Measurements from ENCODE around the gene CDHR5. TPM values are rescaled to one million over a fixed set of nuclear protein-coding genes. Genes with fewer than 3 reads are reported as not detected.
"Not testable (repeated sequence)": the region's sequence is repeated elsewhere in the genome, so short reads cannot be mapped to it uniquely, and the experiment has no call there.

The CDHR5 gene
- total RNA-seq, 6 experiments from 2014 or later: not detected

DNA sequence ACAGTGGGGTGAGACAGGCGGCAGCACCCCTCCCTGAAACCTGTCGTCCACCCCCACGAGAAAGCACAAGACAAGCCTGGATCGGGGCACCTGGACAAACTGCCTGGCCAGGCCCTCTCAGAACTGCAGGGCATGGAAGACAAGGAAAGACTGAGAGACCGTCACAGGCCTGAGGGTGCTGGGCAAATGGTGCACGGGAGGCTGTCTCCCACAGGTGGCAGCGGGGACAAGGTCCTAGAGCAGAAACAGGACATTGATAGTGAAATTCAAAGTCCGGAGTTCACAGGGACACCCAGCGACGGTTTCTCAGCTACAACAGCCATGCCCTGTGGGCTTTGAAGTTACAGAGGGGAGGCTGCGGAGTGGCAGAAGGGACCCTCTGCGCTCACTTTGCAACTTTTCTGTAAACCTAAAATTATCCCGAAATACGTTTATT is 33.0 kb upstream of the CDHR5 start:
- H3K4me1 Mint-ChIP-seq (ENCODE audit: low read depth): no peaks in the 10 kb centered on the region
- DNase-seq: no peak
- TF ChIP-seq, protein P1, sequence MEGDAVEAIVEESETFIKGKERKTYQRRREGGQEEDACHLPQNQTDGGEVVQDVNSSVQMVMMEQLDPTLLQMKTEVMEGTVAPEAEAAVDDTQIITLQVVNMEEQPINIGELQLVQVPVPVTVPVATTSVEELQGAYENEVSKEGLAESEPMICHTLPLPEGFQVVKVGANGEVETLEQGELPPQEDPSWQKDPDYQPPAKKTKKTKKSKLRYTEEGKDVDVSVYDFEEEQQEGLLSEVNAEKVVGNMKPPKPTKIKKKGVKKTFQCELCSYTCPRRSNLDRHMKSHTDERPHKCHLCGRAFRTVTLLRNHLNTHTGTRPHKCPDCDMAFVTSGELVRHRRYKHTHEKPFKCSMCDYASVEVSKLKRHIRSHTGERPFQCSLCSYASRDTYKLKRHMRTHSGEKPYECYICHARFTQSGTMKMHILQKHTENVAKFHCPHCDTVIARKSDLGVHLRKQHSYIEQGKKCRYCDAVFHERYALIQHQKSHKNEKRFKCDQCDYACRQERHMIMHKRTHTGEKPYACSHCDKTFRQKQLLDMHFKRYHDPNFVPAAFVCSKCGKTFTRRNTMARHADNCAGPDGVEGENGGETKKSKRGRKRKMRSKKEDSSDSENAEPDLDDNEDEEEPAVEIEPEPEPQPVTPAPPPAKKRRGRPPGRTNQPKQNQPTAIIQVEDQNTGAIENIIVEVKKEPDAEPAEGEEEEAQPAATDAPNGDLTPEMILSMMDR (IDR thresholded peaks at IDR 0.05): no peak
- no peaks in the 10 kb centered on the region for H3K36me3 Mint-ChIP-seq (ENCODE audit: low read depth)
- H3K4me3 Mint-ChIP-seq: no peak overlapping the region
- peaks cover 4% of the 10 kb centered on the region; the same call in 1 of the 2 replicates for H3K27me3 Mint-ChIP-seq (ENCODE audit: insufficient read depth)
- no peaks in the 10 kb centered on the region for H3K9me3 Mint-ChIP-seq
- no peak overlapping the region for H3K27ac Mint-ChIP-seq

DNA sequence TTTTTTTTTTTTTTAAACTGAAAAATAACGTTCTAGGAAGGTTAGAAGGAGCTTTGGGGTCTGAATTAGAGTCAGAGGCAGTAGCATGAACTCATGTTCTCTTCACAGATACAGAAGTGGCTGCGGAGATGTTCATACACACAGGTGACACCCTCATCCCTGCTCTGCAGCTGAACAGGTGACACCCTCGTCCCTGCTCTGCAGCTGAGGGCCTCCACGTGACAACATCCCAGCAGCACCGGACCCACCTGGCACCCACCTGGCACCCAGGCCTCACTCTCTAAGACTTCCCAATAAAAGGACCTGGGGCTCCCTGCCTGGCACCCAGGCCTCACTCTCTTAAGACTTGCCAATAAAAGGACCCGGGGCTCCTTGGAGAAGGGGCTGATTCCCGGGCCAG is 32.1 kb upstream of the CDHR5 start:
- Mint-ChIP-seq H3K9me3 (no peaks in the 10 kb centered on the region), H3K4me3 (no peak overlapping the region), H3K36me3 (ENCODE audit: low read depth) (no peaks in the 10 kb centered on the region), H3K27me3 (ENCODE audit: insufficient read depth) (peaks cover 4% of the 10 kb centered on the region; the same call in 1 of the 2 replicates), H3K27ac (no peak overlapping the region), H3K4me1 (ENCODE audit: low read depth) (no peaks in the 10 kb centered on the region)
- TF ChIP-seq, protein P1 (IDR thresholded peaks at IDR 0.05): no peak
- DNase-seq: no peak

DNA sequence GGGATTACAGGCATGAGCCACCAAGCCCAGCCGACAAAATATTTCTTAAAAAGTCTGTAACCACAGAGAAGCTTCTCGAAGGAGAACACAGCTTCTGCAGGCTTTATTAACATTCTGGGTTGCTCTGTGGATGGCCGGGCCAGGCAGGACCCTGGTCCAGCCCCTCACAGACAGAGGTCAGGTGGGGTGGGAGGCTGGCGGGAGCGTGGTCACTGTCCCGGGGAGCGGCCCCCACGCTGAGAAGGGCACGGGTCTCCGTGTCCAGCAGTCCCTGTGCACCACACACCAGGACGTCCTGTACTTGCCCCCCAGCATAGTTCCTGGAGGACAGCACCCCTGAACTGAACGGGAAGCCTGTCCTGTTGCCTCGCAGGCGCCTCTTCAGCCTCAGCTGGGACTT is 31.7 kb upstream of the CDHR5 start:
- H3K4me1 Mint-ChIP-seq (ENCODE audit: low read depth): no peaks in the 10 kb centered on the region
- H3K27me3 Mint-ChIP-seq (ENCODE audit: insufficient read depth): peaks cover 4% of the 10 kb centered on the region; the same call in 1 of the 2 replicates
- H3K27ac Mint-ChIP-seq: no peak overlapping the region
- DNase-seq: no peak
- H3K36me3 Mint-ChIP-seq (ENCODE audit: low read depth): peaks cover 2% of the 10 kb centered on the region
- TF ChIP-seq, protein P1 (IDR thresholded peaks at IDR 0.05): no peak
- no peaks in the 10 kb centered on the region for H3K9me3 Mint-ChIP-seq
- no peak overlapping the region for H3K4me3 Mint-ChIP-seq

DNA sequence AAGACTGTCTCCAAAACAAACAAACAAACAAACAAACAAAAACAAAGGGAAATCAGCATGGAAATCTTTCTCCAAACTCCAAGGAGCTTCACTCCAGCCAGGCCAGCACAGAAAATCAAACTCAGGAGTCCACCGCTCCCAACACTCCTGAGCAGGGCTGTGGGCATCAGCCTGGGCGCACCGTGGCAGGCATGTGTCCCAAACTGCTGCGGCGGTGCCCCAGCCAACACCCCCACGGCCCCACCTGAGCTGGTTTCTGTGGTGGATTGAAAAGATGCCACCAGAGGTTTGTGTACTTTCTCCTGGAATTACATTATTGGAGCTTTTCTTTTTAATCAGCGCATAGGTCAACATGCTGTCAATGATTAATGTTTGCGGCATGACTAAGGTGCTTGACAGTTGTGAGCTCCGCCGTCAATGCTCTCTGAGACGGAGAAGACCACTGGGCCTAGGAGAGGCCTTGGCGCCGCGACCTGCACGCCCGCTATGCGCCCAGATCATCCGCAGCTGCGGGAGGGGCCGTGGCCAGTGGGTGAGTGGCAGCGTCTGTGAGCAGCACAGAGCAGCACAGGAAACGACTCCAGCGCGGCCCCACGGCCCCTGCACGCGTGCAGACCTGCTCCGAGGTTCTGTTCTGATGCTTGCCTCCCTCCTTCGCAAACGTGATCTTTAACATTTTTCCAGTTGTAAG is 30.4 kb upstream of the CDHR5 start:
- Mint-ChIP-seq H3K4me3 (no peak overlapping the region), H3K9me3 (no peaks in the 10 kb centered on the region)

DNA sequence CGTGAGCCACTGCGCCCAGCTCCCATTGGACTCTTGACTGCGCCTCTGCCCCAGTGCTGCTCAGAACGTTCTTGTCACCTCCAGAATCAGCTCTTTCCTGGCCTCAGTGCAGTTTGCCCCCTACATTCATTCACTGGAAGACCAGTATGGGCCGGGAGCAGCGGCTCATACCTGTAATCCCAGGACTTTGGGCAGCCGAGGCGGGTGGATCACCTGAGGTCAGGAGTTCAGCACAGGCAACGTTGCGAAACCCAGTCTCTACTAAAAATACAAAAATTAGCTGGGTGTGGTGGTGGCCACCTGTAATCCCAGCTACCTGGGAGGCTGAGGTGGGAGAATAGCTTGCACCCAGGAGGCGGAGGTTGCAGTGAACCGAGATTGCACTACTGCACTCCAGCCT is 29.7 kb upstream of the CDHR5 start:
- not testable (repeated sequence) for H3K4me1 Mint-ChIP-seq (ENCODE audit: low read depth); H3K4me3 Mint-ChIP-seq; H3K27me3 Mint-ChIP-seq (ENCODE audit: insufficient read depth); H3K36me3 Mint-ChIP-seq (ENCODE audit: low read depth); DNase-seq; H3K27ac Mint-ChIP-seq; H3K9me3 Mint-ChIP-seq

More for the DNA sequence above, 30.4 kb upstream of the CDHR5 start:
- Mint-ChIP-seq H3K36me3 (ENCODE audit: low read depth) (peaks cover 5% of the 10 kb centered on the region), H3K4me1 (ENCODE audit: low read depth) (no peaks in the 10 kb centered on the region), H3K27ac (no peak overlapping the region), H3K27me3 (ENCODE audit: insufficient read depth) (peaks cover 4% of the 10 kb centered on the region)
- TF ChIP-seq, protein P1 (IDR thresholded peaks at IDR 0.05): no peak
- DNase-seq: no peak

DNA sequence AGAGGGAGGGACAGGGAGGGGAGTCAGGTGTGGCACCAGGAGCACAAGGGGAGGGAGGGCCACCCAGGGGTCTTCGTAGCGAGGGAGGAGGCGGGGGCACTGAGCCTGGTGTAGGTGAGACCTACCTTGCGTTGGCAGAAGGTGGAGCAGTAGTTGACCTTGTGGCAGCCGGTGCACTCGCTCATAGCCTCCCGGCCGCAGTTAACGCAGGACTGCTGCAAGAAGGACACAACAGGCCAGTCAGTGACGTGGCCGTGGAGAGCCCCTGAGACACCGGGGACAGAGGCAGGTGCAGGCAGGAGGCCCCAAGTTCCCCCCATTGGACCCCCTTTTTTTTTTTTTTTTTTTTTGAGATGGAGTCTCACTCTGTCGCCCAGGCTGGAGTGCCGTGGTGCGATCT is 29.1 kb upstream of the CDHR5 start:
- peaks cover 6% of the 10 kb centered on the region for H3K27me3 Mint-ChIP-seq (ENCODE audit: insufficient read depth)
- H3K4me1 Mint-ChIP-seq (ENCODE audit: low read depth): no peaks in the 10 kb centered on the region
- H3K36me3 Mint-ChIP-seq (ENCODE audit: low read depth): peaks cover 5% of the 10 kb centered on the region

DNA sequence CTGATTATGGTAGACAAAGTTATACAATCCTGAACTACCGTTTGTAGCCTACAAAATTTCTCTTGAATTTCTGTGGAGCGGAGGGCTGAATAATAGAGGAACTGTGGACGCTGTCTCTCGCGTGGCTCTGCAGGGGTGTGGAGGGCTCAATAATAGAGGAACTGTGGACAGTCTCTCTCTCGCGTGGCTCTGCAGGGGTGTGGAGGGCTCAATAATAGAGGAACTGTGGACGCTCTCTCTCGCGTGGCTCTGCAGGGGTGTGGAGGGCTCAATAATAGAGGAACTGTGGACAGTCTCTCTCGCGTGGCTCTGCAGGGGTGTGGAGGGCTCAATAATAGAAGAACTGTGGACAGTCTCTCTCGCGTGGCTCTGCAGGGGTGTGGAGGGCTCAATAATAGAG is 28.4 kb upstream of the CDHR5 start:
- not testable (repeated sequence) for H3K27ac Mint-ChIP-seq; H3K27me3 Mint-ChIP-seq (ENCODE audit: insufficient read depth); H3K36me3 Mint-ChIP-seq (ENCODE audit: low read depth); H3K9me3 Mint-ChIP-seq; H3K4me1 Mint-ChIP-seq (ENCODE audit: low read depth); DNase-seq; H3K4me3 Mint-ChIP-seq

More for the DNA sequence above, 29.1 kb upstream of the CDHR5 start:
- DNase-seq: no peak
- TF ChIP-seq, protein P1 (IDR thresholded peaks at IDR 0.05): no peak
- no peak overlapping the region for H3K27ac Mint-ChIP-seq
- no peaks in the 10 kb centered on the region for H3K9me3 Mint-ChIP-seq
- H3K4me3 Mint-ChIP-seq: no peak overlapping the region
